Left hindlimb (tissue), 1 donor: ENCODE results near the gene RSPH1.

Source experiments
- DNase-seq: peaks from one replicate; pipeline ENCODE4 v3.0.0-alpha.2; 2018

RSPH1 gene

DNA sequence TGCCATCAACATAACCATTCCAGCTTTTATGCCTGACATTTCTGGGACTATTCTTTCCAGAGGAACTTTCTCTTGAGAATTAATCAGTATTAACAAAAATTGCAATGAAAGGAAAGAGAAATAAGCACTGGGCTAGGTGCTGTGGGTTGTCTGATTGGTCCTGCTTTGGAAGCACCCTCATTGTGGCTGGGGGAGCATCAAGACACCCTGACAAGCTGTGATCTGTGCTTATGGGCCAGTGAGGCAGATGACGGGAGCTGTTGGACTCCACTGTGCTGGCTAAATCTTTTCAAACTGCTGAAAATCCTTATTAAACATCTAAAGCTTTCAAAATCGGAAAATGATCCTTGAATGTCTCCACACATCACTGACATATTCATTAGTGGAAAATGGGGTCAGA lies 72.3 kb downstream of the RSPH1 start:
- no peak for DNase-seq

DNA sequence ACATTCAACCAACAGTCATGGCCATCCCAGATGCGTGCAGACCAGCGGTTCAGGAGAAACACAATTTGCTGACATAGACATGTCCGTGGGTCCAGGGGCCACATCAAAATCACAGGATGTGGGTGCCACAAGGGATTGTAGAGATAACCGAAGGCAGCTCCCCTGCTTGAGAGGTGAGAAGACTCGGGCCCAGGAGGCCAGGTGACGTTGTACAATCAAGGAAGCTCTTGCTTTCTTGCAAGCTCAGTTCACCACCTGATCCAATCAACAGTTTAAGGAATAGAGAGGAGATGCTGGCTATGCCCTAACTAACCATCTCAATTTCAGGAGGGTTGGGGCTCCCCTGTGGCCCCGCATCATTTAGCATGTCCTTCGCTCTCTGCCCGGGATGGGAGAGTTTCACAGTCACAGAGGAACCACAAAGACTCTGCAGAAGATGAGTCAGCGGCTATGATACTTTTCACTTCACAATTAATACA lies 72.8 kb downstream of the RSPH1 start:
- no peak for DNase-seq
